HepG2 (cell line): ENCODE results near the gene RSBN1L. TPM values are rescaled to one million over a fixed set of nuclear protein-coding genes. Genes with fewer than 3 reads are reported as not detected.

ENCODE experiments used
- BATF2 ChIP-seq: sonication (generic); formaldehyde crosslinking; IDR thresholded peaks from 2 replicates; pipeline ENCODE4 v1.8.0; 2022; ENCODE audit warnings: mild to moderate bottlenecking, missing genetic modification reagents, moderate library complexity
- ETV6 ChIP-seq: sonication (generic); formaldehyde crosslinking; conservative IDR thresholded peaks from 2 replicates; pipeline ENCODE4 v1.4.0; 2020; ENCODE audit warnings: missing genetic modification reagents
- FIP1L1 ChIP-seq: fragments of 200-400 bp; formaldehyde crosslinking; IDR thresholded peaks from 2 replicates; pipeline ENCODE4 v1.6.1; 2018; ENCODE audit warnings: low read depth, mild to moderate bottlenecking, low read length, moderate library complexity, borderline replicate concordance; ENCODE audit not compliant: insufficient read depth
- FOSL2 ChIP-seq: sonication (generic); formaldehyde crosslinking; IDR thresholded peaks from 2 replicates; pipeline ENCODE4 v1.4.0; 2020; ENCODE audit warnings: missing genetic modification reagents
- FOXK2 ChIP-seq: fragments of 450-650 bp; IDR thresholded peaks from 2 replicates; pipeline ENCODE4 v1.6.1; 2016
- HINFP ChIP-seq: sonication (generic); formaldehyde crosslinking; IDR thresholded peaks from 2 replicates; pipeline ENCODE4 v1.4.0; 2020; ENCODE audit warnings: low read depth, mild to moderate bottlenecking, missing genetic modification reagents
- LBX2 ChIP-seq: sonication (generic); formaldehyde crosslinking; IDR thresholded peaks from 2 replicates; pipeline ENCODE4 v1.5.0; 2020; ENCODE audit warnings: missing genetic modification reagents, mild to moderate bottlenecking, borderline replicate concordance
- MAFG ChIP-seq: sonication (generic); formaldehyde crosslinking; IDR thresholded peaks from 2 replicates; pipeline ENCODE4 v1.5.1; 2020; ENCODE audit warnings: mild to moderate bottlenecking, missing genetic modification reagents
- NFKBIZ ChIP-seq: IDR thresholded peaks from 2 replicates; pipeline ENCODE4 v1.6.1; 2018; ENCODE audit warnings: missing genetic modification reagents, missing compliant biosample characterization
- PHF8 ChIP-seq: sonication (generic); formaldehyde crosslinking; IDR thresholded peaks from 2 replicates; pipeline ENCODE4 v1.5.0; 2020; ENCODE audit warnings: missing genetic modification reagents
- PREB ChIP-seq: sonication (generic); formaldehyde crosslinking; IDR thresholded peaks from 2 replicates; pipeline ENCODE4 v1.4.0; 2020; ENCODE audit warnings: missing genetic modification reagents
- RAD21 ChIP-seq: fragments of 450-650 bp; formaldehyde crosslinking; IDR thresholded peaks from 2 replicates; pipeline ENCODE4 v1.5.0; 2020; ENCODE audit warnings: mild to moderate bottlenecking
- RBM22 ChIP-seq: fragments of 200-400 bp; formaldehyde crosslinking; optimal IDR thresholded peaks from 2 replicates; pipeline ENCODE3; 2017; ENCODE audit warnings: mild to moderate bottlenecking, low read length, moderate library complexity
- REL ChIP-seq: sonication (generic); formaldehyde crosslinking; conservative IDR thresholded peaks from 2 replicates; pipeline ENCODE4 v1.8.0; 2022; ENCODE audit warnings: mild to moderate bottlenecking, missing genetic modification reagents, moderate library complexity
- SRSF4 ChIP-seq: fragments of 200-400 bp; formaldehyde crosslinking; IDR thresholded peaks from one replicate; pipeline ENCODE4 v1.6.1; 2018; ENCODE audit warnings: mild to moderate bottlenecking, low read depth, low read length, moderate library complexity; ENCODE audit not compliant: poor library complexity, severe bottlenecking
- TBX2 ChIP-seq: sonication (generic); formaldehyde crosslinking; IDR thresholded peaks from 2 replicates; pipeline ENCODE4 v1.5.0; 2020; ENCODE audit warnings: missing genetic modification reagents, mild to moderate bottlenecking, borderline replicate concordance
- TMF1 ChIP-seq: sonication (generic); formaldehyde crosslinking; IDR thresholded peaks from 2 replicates; pipeline ENCODE4 v1.8.1; 2022; ENCODE audit warnings: low read depth, missing genetic modification reagents
- ZFP36L2 ChIP-seq: sonication (generic); formaldehyde crosslinking; IDR thresholded peaks from 2 replicates; pipeline ENCODE4 v1.4.0; 2020; ENCODE audit warnings: missing genetic modification reagents
- ZNF121 ChIP-seq: sonication (generic); formaldehyde crosslinking; IDR thresholded peaks from 2 replicates; pipeline ENCODE4 v1.5.0; 2020; ENCODE audit warnings: mild to moderate bottlenecking, missing genetic modification reagents
- ZNF234 ChIP-seq: sonication (generic); formaldehyde crosslinking; conservative IDR thresholded peaks from 2 replicates; pipeline ENCODE4 v1.5.1; 2020; ENCODE audit warnings: mild to moderate bottlenecking, missing genetic modification reagents
- ZNF251 ChIP-seq: sonication (generic); formaldehyde crosslinking; IDR thresholded peaks from 2 replicates; pipeline ENCODE4 v1.9.0; 2021; ENCODE audit warnings: mild to moderate bottlenecking, missing genetic modification reagents
- ZNF3 ChIP-seq: IDR thresholded peaks from 2 replicates; pipeline ENCODE4 v1.7.0; 2017; ENCODE audit warnings: inconsistent platforms
- ZNF570 ChIP-seq: sonication (generic); formaldehyde crosslinking; IDR thresholded peaks from 2 replicates; pipeline ENCODE4 v1.4.0; 2020; ENCODE audit warnings: mild to moderate bottlenecking, missing genetic modification reagents, borderline replicate concordance
- ZNF589 ChIP-seq: sonication (generic); formaldehyde crosslinking; conservative IDR thresholded peaks from 2 replicates; pipeline ENCODE4 v1.8.0; 2022; ENCODE audit warnings: mild to moderate bottlenecking, moderate library complexity, missing genetic modification reagents
- ZNF652 ChIP-seq: IDR thresholded peaks from 2 replicates; pipeline ENCODE4 v1.6.1; 2016; ENCODE audit warnings: low read depth, borderline replicate concordance
- ZNF800 ChIP-seq: sonication (generic); formaldehyde crosslinking; IDR thresholded peaks from 2 replicates; pipeline ENCODE4 v1.4.0; 2020; ENCODE audit warnings: missing genetic modification reagents
- polyA plus RNA-seq, 8 experiments: library from polyadenylated mRNA; depleted of rRNA in 3 of 8; stranded (reverse) in 7 of 8; unstranded in 1 of 8; fragments of >200 nt; fragmentation: Illumina TruSeq in 4 of 8; extraction: Trizol in 4 of 8; gene quantifications; 2 replicates each; pipeline versions ENCODE4 v1.2.1 to v1.2.3, GENCODE V29; 2011 to 2016; ENCODE audit warnings: low read depth in 4 of 8, missing spikeins in 1 of 8, mixed read lengths in 1 of 8; ENCODE audit not compliant: insufficient read depth in 1 of 8
- total RNA-seq, 5 experiments: library from RNA; depleted of rRNA; stranded (reverse); fragments of >200 nt; fragmentation: Illumina TruSeq; extraction: Trizol; gene quantifications; 2 replicates each; pipeline ENCODE4 v1.2.3, GENCODE V29; 2016; ENCODE audit warnings: low read depth in 1 of 5

Gene RSBN1L
- total and polyA plus RNA-seq, 2 of the 13 experiments (the other 11 are each of a cell fraction or from before 2014, with no cell fraction given): 7.7 to 21.3 TPM

- TF ChIP-seq ZNF570 (no peak), HINFP (CRISPR knock-in tag) (no peak; the same call in 1 of the 2 replicates), ETV6 (CRISPR knock-in tag) (no peak), ZNF3 (CRISPR knock-in tag) (no peak), PREB (CRISPR knock-in tag) (no peak), ZNF589 (no peak), LBX2 (no peak; the same call in 1 of the 2 replicates), ZNF652 (CRISPR knock-in tag) (no peak; the same call in 1 of the 2 replicates), FOXK2 (peak; percentile 52; the same call in 1 of the 2 replicates), PHF8 (peak; percentile 85), FOSL2 (CRISPR knock-in tag) (no peak; the same call in none of the 2 replicates), ZNF800 (CRISPR knock-in tag) (no peak), REL (CRISPR knock-in tag) (no peak), ZNF121 (CRISPR knock-in tag) (no peak), RAD21 (peak; percentile 14; the same call in 1 of the 2 replicates), MAFG (CRISPR knock-in tag) (no peak), SRSF4 (no peak), ZNF251 (CRISPR knock-in tag) (no peak), BATF2 (CRISPR knock-in tag) (no peak), TBX2 (CRISPR knock-in tag) (peak; percentile 76), NFKBIZ (CRISPR knock-in tag) (peak; percentile 16; the same call in 1 of the 2 replicates), ZNF234 (no peak), ZFP36L2 (CRISPR knock-in tag) (no peak), RBM22 (no peak), TMF1 (CRISPR knock-in tag) (no peak), FIP1L1 (no peak)
Measured at GRCh38 chr7:77696057-77696642, at the start of gene RSBN1L (continued).
